A673 (cell line): ENCODE data around the gene IL4R. TPM values are rescaled to one million over a fixed set of nuclear protein-coding genes. Genes with fewer than 3 reads are reported as not detected.
A peak's percentile ranks its signal among the peaks of the same experiment; 100 is the strongest.

Experiments
- BruUV-seq: library from RNA; stranded (reverse); fragments of 400-500 nt; replicated peaks from 2 replicates; lab custom pipeline; 2021; lab: Mats Ljungman, UMichigan
- CTCF ChIA-PET: fragments of 300-600 bp; sonication (Branson Sonifier 250); formaldehyde crosslinking; loops from one replicate; lab custom pipeline; 2022; ENCODE audit warnings: antibody characterized with exemption; lab: Charles Lee
- POLR2A ChIA-PET: fragments of 300-600 bp; sonication (Branson Sonifier 250); formaldehyde crosslinking; loops from one replicate; lab custom pipeline; 2022; ENCODE audit warnings: antibody characterized with exemption; ENCODE audit not compliant: low non-redundant PET; lab: Charles Lee
- DNase-seq: peaks from one replicate; pipeline ENCODE4 v3.0.0-alpha.2; 2015; ENCODE audit warnings: low spot score
- H3K27ac ChIP-seq: fragments of 200-600 bp; sonication (generic); 2 replicates; pipeline ENCODE4 v1.5.1; 2016; ENCODE audit warnings: mixed run types, low read depth, mild to moderate bottlenecking, mixed read lengths, antibody characterized with exemption, low read length; ENCODE audit not compliant: poor library complexity, severe bottlenecking
- H3K27me3 ChIP-seq: fragments of 200-600 bp; sonication (generic); replicated peaks from 2 replicates; pipeline ENCODE4 v1.6.1; 2017; ENCODE audit warnings: mixed run types, low read depth, mild to moderate bottlenecking, mixed read lengths, antibody characterized with exemption, low read length; ENCODE audit not compliant: insufficient read depth, poor library complexity
- H3K36me3 ChIP-seq: fragments of 200-600 bp; sonication (generic); 2 replicates; pipeline ENCODE4 v1.6.1; 2016; ENCODE audit warnings: mixed run types, mild to moderate bottlenecking, mixed read lengths, antibody characterized with exemption, low read length; ENCODE audit not compliant: insufficient read depth, poor library complexity, severe bottlenecking
- H3K4me1 ChIP-seq: fragments of 200-600 bp; sonication (generic); 2 replicates; pipeline ENCODE4 v1.6.1; 2017; ENCODE audit warnings: mixed run types, mild to moderate bottlenecking, mixed read lengths, antibody characterized with exemption, low read length; ENCODE audit not compliant: insufficient read depth, poor library complexity, severe bottlenecking
- H3K4me3 ChIP-seq: fragments of 200-600 bp; sonication (generic); 2 replicates; pipeline ENCODE4 v1.5.1; 2016; ENCODE audit warnings: low read depth, mixed run types, mild to moderate bottlenecking, mixed read lengths, low read length; ENCODE audit not compliant: poor library complexity, severe bottlenecking
- H3K9me3 ChIP-seq: fragments of 200-600 bp; sonication (generic); 2 replicates; pipeline ENCODE4 v1.6.1; 2016; ENCODE audit warnings: mixed run types, low read depth, mild to moderate bottlenecking, mixed read lengths, antibody characterized with exemption, low read length; ENCODE audit not compliant: poor library complexity, severe bottlenecking
- EZH2 ChIP-seq: fragments of 200-600 bp; sonication (generic); IDR thresholded peaks from 2 replicates; pipeline ENCODE4 v1.6.1; 2017; ENCODE audit warnings: borderline replicate concordance, low read depth, mild to moderate bottlenecking, mixed read lengths, antibody characterized with exemption, low read length; ENCODE audit not compliant: poor library complexity, severe bottlenecking
- intact Hi-C: fragments of 100-400 bp; cut with micrococcal nuclease; formaldehyde crosslinking; loops from one replicate; pipeline ENCODE4 v1.10.0; 2022; ENCODE audit not compliant: unreplicated experiment
- total RNA-seq: library from RNA; stranded (reverse); gene quantifications from 2 replicates; pipeline ENCODE4 v1.2.3, GENCODE V29; 2021
- TF ChIP-seq, protein P1 (sequence below): fragments of 300-800, 200-600 bp; sonication (generic); conservative IDR thresholded peaks from 2 replicates; pipeline ENCODE4 v1.5.1; 2017; ENCODE audit warnings: low read depth, mild to moderate bottlenecking, antibody characterized with exemption, low read length, moderate library complexity, mixed read lengths

Gene IL4R
- total RNA-seq, 1 experiment from 2014 or later: 22.9 TPM

DNA sequence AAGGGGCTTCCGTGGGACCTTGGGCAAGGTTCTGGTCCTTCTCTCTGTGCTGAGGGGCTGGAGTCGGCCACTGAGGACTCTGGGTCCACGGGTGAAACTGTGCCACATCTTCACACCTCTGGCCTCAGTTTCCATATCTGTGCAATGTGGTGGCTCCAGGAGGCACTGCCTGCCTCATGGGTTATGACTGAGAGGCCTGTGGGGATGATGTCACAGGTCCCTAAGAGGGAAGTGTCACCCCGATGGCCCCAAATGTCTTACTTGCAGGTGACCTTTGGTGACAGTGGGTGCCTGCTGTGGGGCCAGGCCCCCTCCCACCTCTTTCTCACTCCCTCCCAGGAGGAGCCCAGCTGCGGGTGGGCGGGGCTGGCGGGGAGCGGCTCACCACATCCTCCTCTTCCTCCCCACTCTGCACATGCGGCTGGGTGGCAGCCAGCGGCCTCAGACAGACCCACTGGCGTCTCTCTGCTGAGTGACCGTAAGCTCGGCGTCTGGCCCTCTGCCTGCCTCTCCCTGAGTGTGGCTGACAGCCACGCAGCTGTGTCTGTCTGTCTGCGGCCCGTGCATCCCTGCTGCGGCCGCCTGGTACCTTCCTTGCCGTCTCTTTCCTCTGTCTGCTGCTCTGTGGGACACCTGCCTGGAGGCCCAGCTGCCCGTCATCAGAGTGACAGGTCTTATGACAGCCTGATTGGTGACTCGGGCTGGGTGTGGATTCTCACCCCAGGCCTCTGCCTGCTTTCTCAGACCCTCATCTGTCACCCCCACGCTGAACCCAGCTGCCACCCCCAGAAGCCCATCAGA is 88.2 kb downstream of the IL4R start, which contains the start of gene IL21R:
TSS of gene IL21R (plus strand) at position 407 of the 801 bp plus-strand sequence. CDS start 27,898 bp downstream, outside the sequence.
- Histone ChIP-seq H3K4me1 (peaks cover 7% of the 10 kb centered on the region), H3K27ac (no peak within 1 kb of the TSS), H3K27me3 (no peaks in the 10 kb centered on the region), H3K4me3 (no peak within 1 kb of the TSS), H3K36me3 (no peaks in the 10 kb centered on the region), H3K9me3 (no peaks in the 10 kb centered on the region)
- TF ChIP-seq, protein P1, sequence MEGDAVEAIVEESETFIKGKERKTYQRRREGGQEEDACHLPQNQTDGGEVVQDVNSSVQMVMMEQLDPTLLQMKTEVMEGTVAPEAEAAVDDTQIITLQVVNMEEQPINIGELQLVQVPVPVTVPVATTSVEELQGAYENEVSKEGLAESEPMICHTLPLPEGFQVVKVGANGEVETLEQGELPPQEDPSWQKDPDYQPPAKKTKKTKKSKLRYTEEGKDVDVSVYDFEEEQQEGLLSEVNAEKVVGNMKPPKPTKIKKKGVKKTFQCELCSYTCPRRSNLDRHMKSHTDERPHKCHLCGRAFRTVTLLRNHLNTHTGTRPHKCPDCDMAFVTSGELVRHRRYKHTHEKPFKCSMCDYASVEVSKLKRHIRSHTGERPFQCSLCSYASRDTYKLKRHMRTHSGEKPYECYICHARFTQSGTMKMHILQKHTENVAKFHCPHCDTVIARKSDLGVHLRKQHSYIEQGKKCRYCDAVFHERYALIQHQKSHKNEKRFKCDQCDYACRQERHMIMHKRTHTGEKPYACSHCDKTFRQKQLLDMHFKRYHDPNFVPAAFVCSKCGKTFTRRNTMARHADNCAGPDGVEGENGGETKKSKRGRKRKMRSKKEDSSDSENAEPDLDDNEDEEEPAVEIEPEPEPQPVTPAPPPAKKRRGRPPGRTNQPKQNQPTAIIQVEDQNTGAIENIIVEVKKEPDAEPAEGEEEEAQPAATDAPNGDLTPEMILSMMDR: no peak
- intact Hi-C loops: no loop called here
- POLR2A ChIA-PET: no interaction called here
- no TSS peak for BruUV-seq
- CTCF ChIA-PET: no interaction called here
- peak; percentile 68 for DNase-seq

DNA sequence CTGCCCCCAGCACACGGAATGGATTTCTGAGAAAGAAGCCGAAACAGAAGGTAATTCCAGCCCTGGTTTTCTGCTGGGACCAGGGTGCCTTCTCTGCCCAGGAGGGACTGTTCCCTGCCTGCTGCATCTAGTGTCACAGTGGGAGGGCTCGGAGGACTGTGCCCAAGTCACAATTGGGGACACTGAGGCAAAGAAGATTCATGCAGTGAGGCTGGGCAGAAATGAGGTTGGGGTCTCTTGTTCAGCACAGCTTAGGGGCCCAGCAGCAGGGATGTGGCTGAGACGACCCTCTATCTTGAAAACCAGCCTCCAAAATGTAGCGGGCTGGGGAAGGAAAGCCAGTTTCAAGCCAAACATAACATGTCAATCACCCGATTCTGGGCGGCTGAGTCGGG is 88.8 kb downstream of the IL4R start:
- POLR2A ChIA-PET: no interaction called here
- H3K4me3 ChIP-seq: no peak overlapping the region

DNA sequence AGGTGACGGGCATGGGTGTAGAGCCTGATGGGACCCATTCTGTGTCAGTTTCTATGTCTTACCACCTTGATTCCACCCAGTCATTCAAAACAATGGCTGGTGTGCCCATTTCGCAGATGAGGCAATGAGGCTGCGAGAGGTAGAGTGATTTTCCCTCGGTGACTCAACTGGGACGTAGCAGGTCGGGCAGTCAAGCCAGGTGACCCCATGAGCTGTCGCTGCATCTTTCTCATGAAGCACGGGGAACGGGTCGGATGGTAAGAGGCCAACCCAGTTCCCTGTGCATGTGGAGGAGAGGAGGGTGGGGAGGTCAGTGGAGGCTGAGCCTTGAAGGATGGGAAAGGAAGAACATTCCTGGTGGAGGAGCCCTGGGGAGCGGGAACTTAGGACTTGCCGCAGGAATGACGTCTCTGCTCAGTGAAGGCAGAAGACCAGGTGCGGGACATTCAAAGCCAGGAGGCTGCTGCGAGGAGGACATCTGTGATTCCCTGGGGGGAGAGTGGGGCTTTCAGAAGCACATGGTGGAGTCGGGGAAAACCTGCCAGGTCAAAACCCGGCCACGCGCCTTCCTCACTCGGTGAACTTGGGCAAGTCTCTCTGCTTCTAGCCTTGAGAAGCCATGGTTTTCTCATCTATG is 89.3 kb downstream of the IL4R start:
- no peak for DNase-seq
- no peak overlapping the region for H3K4me3 ChIP-seq
- H3K27me3 ChIP-seq: no peaks in the 10 kb centered on the region
- intact Hi-C loops: no loop called here
- no peaks in the 10 kb centered on the region for H3K36me3 ChIP-seq
- H3K9me3 ChIP-seq: no peaks in the 10 kb centered on the region
- H3K27ac ChIP-seq: no peak overlapping the region
- no TSS peak for BruUV-seq
- POLR2A ChIA-PET: no interaction called here
- TF ChIP-seq, protein P1: no peak
- TF ChIP-seq EZH2: no peak
- CTCF ChIA-PET: no interaction called here
- H3K4me1 ChIP-seq: peaks cover 7% of the 10 kb centered on the region

More for the DNA sequence above, 88.8 kb downstream of the IL4R start:
- Histone ChIP-seq H3K9me3 (no peaks in the 10 kb centered on the region), H3K4me1 (peaks cover 7% of the 10 kb centered on the region), H3K27me3 (no peaks in the 10 kb centered on the region), H3K27ac (no peak overlapping the region), H3K36me3 (no peaks in the 10 kb centered on the region)
- no peak for DNase-seq
- intact Hi-C loops: no loop called here
- CTCF ChIA-PET: no interaction called here
- TF ChIP-seq EZH2: no peak
- TF ChIP-seq, protein P1: no peak
- no TSS peak for BruUV-seq
